Endothelial cell of umbilical vein (primary cell): ENCODE results near the gene JAZF1. TPM values are rescaled to one million over a fixed set of nuclear protein-coding genes. Genes with fewer than 3 reads are reported as not detected.

Source experiments
- BruUV-seq: library from RNA; stranded (reverse); fragments of 400-500 nt; replicated peaks from 2 replicates; lab custom pipeline; 2021; lab: Mats Ljungman, UMichigan
- CTCF ChIA-PET: fragments of 300-600, 350-600 bp; sonication (Branson Sonifier 250); formaldehyde crosslinking; loops from one replicate; lab custom pipeline; 2021; ENCODE audit warnings: antibody characterized with exemption, inconsistent platforms; lab: Charles Lee
- POLR2A ChIA-PET: fragments of 300-600, 350-600 bp; sonication (Branson Sonifier 250); formaldehyde crosslinking; loops from one replicate; lab custom pipeline; 2021; ENCODE audit warnings: antibody characterized with exemption, inconsistent platforms; lab: Charles Lee
- DNase-seq: peaks from one replicate; pipeline ENCODE4 v3.0.0-alpha.2; 2011; ENCODE audit warnings: low read depth, low spot score
- FAIRE-seq: peaks from 2 replicates; lab custom pipeline; 2011; peaks lifted over from hg19 to GRCh38; lab: Jason Lieb, UNC
- H2AFZ ChIP-seq: 2 replicates; pipeline ENCODE4 v1.6.0; 2012; ENCODE audit warnings: low read depth, low read length, control low read depth, inconsistent platforms
- H3K27ac ChIP-seq: 2 replicates; pipeline ENCODE4 v1.5.1; 2011; ENCODE audit warnings: low read depth, mild to moderate bottlenecking, control low read depth, low read length, moderate library complexity; ENCODE audit not compliant: insufficient read depth
- H3K27me3 ChIP-seq, 2 experiments: 2 replicates each; pipeline versions ENCODE4 v1.6.0 to v1.6.1; 2011; ENCODE audit warnings: low read length in 2 of 2, mixed read lengths in 1 of 2; ENCODE audit not compliant: control insufficient read depth in 2 of 2, insufficient read depth in 2 of 2
- H3K36me3 ChIP-seq, 2 experiments: 2 replicates in 1 of 2; 3 replicates in 1 of 2; pipeline ENCODE4 v1.5.1; 2011; ENCODE audit warnings: low read length in 2 of 2, mild to moderate bottlenecking in 1 of 2, moderate library complexity in 1 of 2; ENCODE audit not compliant: control insufficient read depth in 2 of 2, insufficient read depth in 2 of 2; ENCODE audit errors: extremely low read depth in 1 of 2
- H3K4me1 ChIP-seq: 3 replicates; pipeline ENCODE4 v1.5.1; 2011; ENCODE audit warnings: mild to moderate bottlenecking, low read length; ENCODE audit not compliant: control insufficient read depth, insufficient read depth; ENCODE audit errors: extremely low read depth
- H3K4me2 ChIP-seq: 2 replicates; pipeline ENCODE4 v1.6.1; 2011; ENCODE audit warnings: low read length, control low read depth, mixed read lengths; ENCODE audit not compliant: insufficient read depth
- H3K4me3 ChIP-seq, 3 experiments: fragments of 200-600 bp in 1 of 3; sonication (generic), shearing (Covaris generic) in 1 of 3; replicated peaks in 1 of 3; 2 replicates each; pipeline ENCODE4 v1.5.1; 2011 to 2016; ENCODE audit warnings: control low read depth in 3 of 3, low read length in 3 of 3, mild to moderate bottlenecking in 2 of 3, inconsistent platforms in 1 of 3, low read depth in 1 of 3, moderate library complexity in 1 of 3; ENCODE audit not compliant: insufficient read depth in 1 of 3
- H3K79me2 ChIP-seq: 2 replicates; pipeline ENCODE4 v1.6.0; 2012; ENCODE audit warnings: low read length, inconsistent platforms; ENCODE audit not compliant: control insufficient read depth, insufficient read depth
- H3K9ac ChIP-seq: replicated peaks from 2 replicates; pipeline ENCODE3; 2011; ENCODE audit warnings: low read length, control low read depth; ENCODE audit not compliant: insufficient read depth; ENCODE audit errors: extremely low read depth
- H3K9me1 ChIP-seq: replicated peaks from 3 replicates; pipeline ENCODE4 v1.6.0; 2011; ENCODE audit warnings: mild to moderate bottlenecking, low read length; ENCODE audit not compliant: control insufficient read depth, insufficient read depth; ENCODE audit errors: extremely low read depth
- H3K9me3 ChIP-seq: replicated peaks from 2 replicates; pipeline ENCODE4 v1.5.1; 2012; ENCODE audit warnings: low read length, inconsistent platforms; ENCODE audit not compliant: control insufficient read depth, insufficient read depth
- H4K20me1 ChIP-seq: replicated peaks from 2 replicates; pipeline ENCODE3; 2011; ENCODE audit warnings: mild to moderate bottlenecking, low read length; ENCODE audit not compliant: control insufficient read depth, insufficient read depth; ENCODE audit errors: extremely low read depth
- EZH2 ChIP-seq: IDR thresholded peaks from 2 replicates; pipeline ENCODE4 v1.6.1; 2012; ENCODE audit warnings: borderline replicate concordance, low read depth, mild to moderate bottlenecking, moderate library complexity, low read length, inconsistent platforms; ENCODE audit not compliant: severe bottlenecking
- FOS ChIP-seq: IDR thresholded peaks from 2 replicates; pipeline ENCODE4 v1.6.1; 2011; ENCODE audit warnings: mild to moderate bottlenecking, low read length, moderate library complexity, borderline replicate concordance; ENCODE audit not compliant: insufficient read depth
- JUN ChIP-seq: IDR thresholded peaks from 2 replicates; pipeline ENCODE4 v1.6.1; 2011; ENCODE audit warnings: borderline replicate concordance, low read depth; ENCODE audit not compliant: insufficient read length, insufficient read depth
- MYC ChIP-seq: IDR thresholded peaks from one replicate; pipeline ENCODE4 v1.6.1; 2011; ENCODE audit warnings: mild to moderate bottlenecking, low read depth, low read length
- dilution Hi-C: fragments of 300-500 bp; cut with MboI; formaldehyde crosslinking; loops from one replicate; pipeline ENCODE4 v1.15.0; 2019; ENCODE audit warnings: low sequenced_read_pairs; ENCODE audit not compliant: extremely low pct_ligation_motif_present
- intact Hi-C: fragments of 100-400 bp; cut with micrococcal nuclease; formaldehyde crosslinking; loops from one replicate; pipeline ENCODE4 v1.10.0; 2022
- polyA plus RNA-seq, 4 experiments: library from polyadenylated mRNA; depleted of rRNA in 3 of 4; stranded (reverse) in 3 of 4; unstranded in 1 of 4; fragments of >200 nt; gene quantifications; 2 replicates each; pipeline versions ENCODE4 v1.2.1 to v1.2.3, GENCODE V29; 2011 to 2012; ENCODE audit warnings: missing spikeins in 1 of 4
- total RNA-seq: library from RNA; stranded (reverse); gene quantifications from 2 replicates; pipeline ENCODE4 v1.2.3, GENCODE V29; 2021
- TF ChIP-seq, protein P1 (sequence below), 2 donors: IDR thresholded peaks; 1 replicate in 1 of 2; 2 replicates in 1 of 2; pipeline ENCODE4 v1.5.1; 2011; ENCODE audit warnings: low read length in 2 of 2, mild to moderate bottlenecking in 2 of 2, moderate library complexity in 2 of 2, control low read depth in 1 of 2, inconsistent platforms in 1 of 2, low read depth in 1 of 2; ENCODE audit not compliant: insufficient read depth in 1 of 2; ENCODE audit errors: extremely low read depth in 1 of 2
- TF ChIP-seq, protein P2 (sequence below): IDR thresholded peaks from 2 replicates; pipeline ENCODE4 v1.6.1; 2011; ENCODE audit not compliant: insufficient read depth, insufficient read length

The JAZF1 gene
- total and polyA plus RNA-seq, 2 donors (not counting 3 experiments of a cell fraction or from before 2014, with no cell fraction given), result 2.5 to 16.9 TPM

DNA sequence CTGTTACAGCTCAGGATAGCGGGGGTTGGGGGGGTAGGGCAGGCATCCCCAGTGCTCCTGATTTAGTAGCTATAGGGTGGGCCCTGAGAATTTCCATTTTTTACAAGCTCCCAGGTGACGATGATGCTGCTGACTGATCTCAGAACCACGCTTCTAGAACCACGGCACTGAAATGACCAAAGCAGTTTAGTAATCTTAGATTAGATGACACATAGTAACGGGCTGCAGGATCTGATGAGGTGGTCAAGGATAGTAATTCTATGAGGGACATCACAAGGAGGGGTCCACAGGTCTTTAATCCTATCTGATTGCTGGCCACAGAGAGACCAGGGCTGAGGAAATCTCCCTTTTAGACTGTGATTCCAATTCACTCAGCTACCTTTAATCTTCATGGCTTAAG, 167.2 kb downstream of the JAZF1 start:
- ChIA-PET CTCF (no interaction called here), POLR2A (no interaction called here)
- Histone ChIP-seq H3K9me3 (no peaks in the 10 kb centered on the region), H3K4me2 (no peak overlapping the region), H3K36me3 (no peaks in the 10 kb centered on the region), H4K20me1 (no peaks in the 10 kb centered on the region), H3K27ac (no peak overlapping the region), H3K4me1 (no peaks in the 10 kb centered on the region), H3K79me2 (no peaks in the 10 kb centered on the region), H3K27me3 (no peaks in the 10 kb centered on the region), H3K9ac (no peak overlapping the region), H3K9me1 (no peaks in the 10 kb centered on the region), H3K4me3 (no peak overlapping the region), H2AFZ (no peak overlapping the region)
- DNase-seq (no peak), FAIRE-seq (no peak)
- dilution Hi-C loops (no loop called here), intact Hi-C loops (no loop called here)
- no TSS peak for BruUV-seq
- TF ChIP-seq, protein P1, sequence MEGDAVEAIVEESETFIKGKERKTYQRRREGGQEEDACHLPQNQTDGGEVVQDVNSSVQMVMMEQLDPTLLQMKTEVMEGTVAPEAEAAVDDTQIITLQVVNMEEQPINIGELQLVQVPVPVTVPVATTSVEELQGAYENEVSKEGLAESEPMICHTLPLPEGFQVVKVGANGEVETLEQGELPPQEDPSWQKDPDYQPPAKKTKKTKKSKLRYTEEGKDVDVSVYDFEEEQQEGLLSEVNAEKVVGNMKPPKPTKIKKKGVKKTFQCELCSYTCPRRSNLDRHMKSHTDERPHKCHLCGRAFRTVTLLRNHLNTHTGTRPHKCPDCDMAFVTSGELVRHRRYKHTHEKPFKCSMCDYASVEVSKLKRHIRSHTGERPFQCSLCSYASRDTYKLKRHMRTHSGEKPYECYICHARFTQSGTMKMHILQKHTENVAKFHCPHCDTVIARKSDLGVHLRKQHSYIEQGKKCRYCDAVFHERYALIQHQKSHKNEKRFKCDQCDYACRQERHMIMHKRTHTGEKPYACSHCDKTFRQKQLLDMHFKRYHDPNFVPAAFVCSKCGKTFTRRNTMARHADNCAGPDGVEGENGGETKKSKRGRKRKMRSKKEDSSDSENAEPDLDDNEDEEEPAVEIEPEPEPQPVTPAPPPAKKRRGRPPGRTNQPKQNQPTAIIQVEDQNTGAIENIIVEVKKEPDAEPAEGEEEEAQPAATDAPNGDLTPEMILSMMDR (IDR thresholded peaks at IDR 0.05; ENCODE audit: extremely low read depth in 1 of 2, insufficient read depth in 1 of 2, low read depth in 1 of 2, low read length in 2 of 2), result no peak
- no peak for TF ChIP-seq MYC
- TF ChIP-seq FOS, result no peak
- no peak for TF ChIP-seq JUN
- TF ChIP-seq, protein P2, sequence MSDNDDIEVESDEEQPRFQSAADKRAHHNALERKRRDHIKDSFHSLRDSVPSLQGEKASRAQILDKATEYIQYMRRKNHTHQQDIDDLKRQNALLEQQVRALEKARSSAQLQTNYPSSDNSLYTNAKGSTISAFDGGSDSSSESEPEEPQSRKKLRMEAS, result no peak

DNA sequence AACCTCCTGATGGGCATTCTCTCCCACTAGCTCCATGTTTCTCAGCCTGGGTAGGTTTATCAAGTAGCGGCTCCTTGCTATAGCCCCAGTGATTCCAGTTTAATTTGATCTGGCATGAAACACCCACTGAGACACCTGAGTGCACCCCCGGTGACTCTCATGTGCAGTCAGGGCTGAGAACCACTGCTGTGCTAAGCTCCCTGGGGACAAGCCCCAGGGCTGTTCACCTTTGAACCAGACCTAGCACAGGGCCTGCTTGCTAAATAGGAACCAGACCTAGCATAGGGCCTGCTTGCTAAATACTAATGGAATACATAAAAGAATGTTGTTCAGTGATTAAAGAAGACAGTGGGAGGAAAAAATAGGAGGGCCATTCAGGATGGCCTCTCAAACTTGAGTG, 167.6 kb downstream of the JAZF1 start:
- Histone ChIP-seq H3K36me3 (no peaks in the 10 kb centered on the region), H3K9me1 (no peaks in the 10 kb centered on the region), H3K4me2 (no peak overlapping the region), H3K4me1 (no peaks in the 10 kb centered on the region), H3K79me2 (no peaks in the 10 kb centered on the region), H3K27ac (no peak overlapping the region), H3K27me3 (no peaks in the 10 kb centered on the region), H3K9ac (no peak overlapping the region), H3K4me3 (no peak overlapping the region), H2AFZ (no peak overlapping the region), H3K9me3 (no peaks in the 10 kb centered on the region), H4K20me1 (no peaks in the 10 kb centered on the region)
- ChIA-PET POLR2A (no interaction called here), CTCF (no interaction called here)
- intact Hi-C loops, result no loop called here
- no peak for TF ChIP-seq JUN
- TF ChIP-seq EZH2, result no peak
- dilution Hi-C loops, result no loop called here
- DNase-seq, result no peak
- BruUV-seq, result no TSS peak
- FAIRE-seq, result no peak
